Measurements from ENCODE around the gene SEC14L1.

DNA sequence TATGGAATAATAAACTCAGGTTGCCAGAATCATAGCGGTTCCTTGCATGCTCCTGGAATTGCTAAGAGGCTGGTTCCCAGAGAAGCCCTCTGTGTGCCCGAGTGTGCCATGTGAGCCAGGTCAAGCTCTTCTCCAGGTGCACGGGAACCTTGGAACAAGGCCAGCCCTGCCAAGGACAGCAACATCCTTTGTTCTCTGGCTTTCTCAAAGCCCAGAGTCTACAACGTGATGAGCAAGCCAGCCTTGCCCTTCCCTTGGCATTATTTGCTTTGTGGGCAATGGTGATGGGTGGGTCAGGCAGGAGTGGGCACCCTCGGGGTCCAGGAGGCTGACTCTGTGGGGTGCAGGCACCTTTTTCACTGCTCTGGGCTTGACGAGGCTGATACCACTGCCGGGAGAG lies 14.2 kb upstream of the SEC14L1 start:
- TF ChIP-seq POLR2A (IDR thresholded peaks at IDR 0.05) = no peak
- no peak for TF ChIP-seq CTCF (IDR thresholded peaks at IDR 0.05)
